Measurements from ENCODE around the gene TEP1. TPM values are rescaled to one million over a fixed set of nuclear protein-coding genes. Genes with fewer than 3 reads are reported as not detected.

TEP1 gene
- total and polyA plus RNA-seq, 2 of the 13 experiments (the other 11 are each of a cell fraction or from before 2014, with no cell fraction given) = 11.0 to 12.8 TPM

- TF ChIP-seq HMGXB4 (CRISPR knock-in tag; IDR thresholded peaks at IDR 0.05; ENCODE audit: borderline replicate concordance in 1 of 2, low read depth in 1 of 2) = peak; percentile 99
- TF ChIP-seq KLF16 (CRISPR knock-in tag; IDR thresholded peaks at IDR 0.05) = peak in 1 of 2 experiments; percentile 92; a peak in 2 of 4 replicates
- peak; percentile 59 for TF ChIP-seq ZFP90 (CRISPR knock-in tag; IDR thresholded peaks at IDR 0.05; ENCODE audit: borderline replicate concordance)
- TF ChIP-seq ZBTB8A (CRISPR knock-in tag; IDR thresholded peaks at IDR 0.05; ENCODE audit: borderline replicate concordance, low read depth) = peak; percentile 84
- no peak for TF ChIP-seq AKAP8 (CRISPR knock-in tag; IDR thresholded peaks at IDR 0.05)
- no peak; the same call in 1 of the 2 replicates for TF ChIP-seq JUNB (CRISPR knock-in tag; IDR thresholded peaks at IDR 0.05; ENCODE audit: borderline replicate concordance)
- TF ChIP-seq MNT (IDR thresholded peaks at IDR 0.05) = peak; percentile 88
- TF ChIP-seq ZNF75D (CRISPR knock-in tag; IDR thresholded peaks at IDR 0.05; ENCODE audit: borderline replicate concordance) = no peak
- TF ChIP-seq ZNF660 (CRISPR knock-in tag; IDR thresholded peaks at IDR 0.05; ENCODE audit: borderline replicate concordance, low read depth) = no peak
- peak; percentile 98 for TF ChIP-seq MEIS1 (CRISPR knock-in tag; IDR thresholded peaks at IDR 0.05; ENCODE audit: borderline replicate concordance)
- no peak for TF ChIP-seq SNRNP70 (IDR thresholded peaks at IDR 0.05; ENCODE audit: low read depth, low read length)
- TF ChIP-seq SMAD3 (CRISPR knock-in tag; IDR thresholded peaks at IDR 0.05) = peak; percentile 92
- TF ChIP-seq, protein P1, sequence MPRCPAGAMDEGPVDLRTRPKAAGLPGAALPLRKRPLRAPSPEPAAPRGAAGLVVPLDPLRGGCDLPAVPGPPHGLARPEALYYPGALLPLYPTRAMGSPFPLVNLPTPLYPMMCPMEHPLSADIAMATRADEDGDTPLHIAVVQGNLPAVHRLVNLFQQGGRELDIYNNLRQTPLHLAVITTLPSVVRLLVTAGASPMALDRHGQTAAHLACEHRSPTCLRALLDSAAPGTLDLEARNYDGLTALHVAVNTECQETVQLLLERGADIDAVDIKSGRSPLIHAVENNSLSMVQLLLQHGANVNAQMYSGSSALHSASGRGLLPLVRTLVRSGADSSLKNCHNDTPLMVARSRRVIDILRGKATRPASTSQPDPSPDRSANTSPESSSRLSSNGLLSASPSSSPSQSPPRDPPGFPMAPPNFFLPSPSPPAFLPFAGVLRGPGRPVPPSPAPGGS (CRISPR knock-in tag; IDR thresholded peaks at IDR 0.05) = peak; percentile 92
- TF ChIP-seq WIZ (CRISPR knock-in tag; IDR thresholded peaks at IDR 0.05) = no peak; the same call in 1 of the 2 replicates
- no peak; the same call in 1 of the 2 replicates for TF ChIP-seq GZF1 (CRISPR knock-in tag; IDR thresholded peaks at IDR 0.05)
- 0 out of 2 replicates have a peak, but pooled peaks have one; percentile 61 for TF ChIP-seq PAWR (CRISPR knock-in tag; IDR thresholded peaks at IDR 0.05; ENCODE audit: borderline replicate concordance)
Measured at GRCh38 chr14:20343092-20343861, 70.0 kb downstream of the TEP1 start, which contains the start of gene PARP2 (continued).
